ENCODE measurements around the gene TUBA1C. TPM values are rescaled to one million over a fixed set of nuclear protein-coding genes. Genes with fewer than 3 reads are reported as not detected.

Gene TUBA1C
- total RNA-seq, 4 donors from 2014 or later: 53.9 to 130 (median 72.5) TPM

DNA sequence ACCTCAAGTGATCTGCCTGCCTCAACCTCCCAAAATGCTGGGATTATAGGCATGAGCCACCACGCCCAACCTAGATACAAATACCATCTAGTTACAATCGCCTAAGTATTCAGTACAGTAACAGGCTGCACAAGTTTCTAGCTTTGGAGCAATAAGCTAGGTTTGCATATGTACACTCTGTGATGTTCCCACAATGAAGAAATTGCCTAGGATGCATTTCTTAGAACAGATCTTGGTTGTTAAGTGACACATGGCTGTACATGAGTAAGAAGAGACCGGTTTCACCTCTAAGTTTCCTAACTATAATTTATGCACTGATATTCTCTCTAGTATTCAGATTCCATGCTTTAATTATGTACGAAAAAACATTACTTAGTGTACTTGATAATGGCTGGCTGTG, 5.4 kb upstream of the TUBA1C start:
- Histone ChIP-seq H3K4me3 (no peak overlapping the region), H3K36me3 (no peaks in the 10 kb centered on the region), H3K27ac (no peak overlapping the region), H3K4me1 (no peaks in the 10 kb centered on the region), H3K27me3 (peaks cover 0 to 5% (median 0%) of the 10 kb centered on the region in 3 donors), H3K9me3 (no peaks in the 10 kb centered on the region)
- in situ Hi-C loops (cut with MboI; ENCODE audit: low sequenced_read_pairs in 4 of 4): no loop called here
- no peak for DNase-seq
- no peak for ATAC-seq
- TF ChIP-seq CTCF (IDR thresholded peaks at IDR 0.05 in 4 of 5, conservative IDR thresholded peaks at IDR 0.05 in 1 of 5) (no peak), POLR2A (IDR thresholded peaks at IDR 0.05) (no peak)
- intact Hi-C loops (cut with DNase I; ENCODE audit: low total_unique reads): no loop called here

DNA sequence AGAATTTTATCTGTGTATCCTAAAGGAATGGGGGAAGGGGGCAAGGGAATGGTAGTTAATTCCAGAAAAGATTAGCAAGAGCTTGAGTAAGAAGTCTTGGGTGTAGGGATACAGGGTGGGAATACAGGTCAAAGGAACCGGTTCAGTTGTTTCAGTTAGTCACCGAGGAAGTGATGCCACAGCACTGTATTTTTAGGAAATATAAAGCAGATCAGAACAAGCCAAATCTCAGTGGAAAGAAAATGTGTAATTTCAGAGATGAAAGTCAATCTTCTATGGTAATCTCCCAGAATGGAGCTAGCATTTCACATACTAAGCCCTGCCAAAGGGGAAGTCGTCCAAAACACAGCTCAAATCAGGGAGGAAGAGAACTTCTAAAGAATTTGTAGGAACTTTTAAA, 4.7 kb upstream of the TUBA1C start:
- H3K4me3 ChIP-seq: no peak overlapping the region
- no peak for ATAC-seq
- intact Hi-C loops (cut with DNase I; ENCODE audit: low total_unique reads): no loop called here
- peaks cover 0 to 9% (median 0%) of the 10 kb centered on the region in 3 donors for H3K27me3 ChIP-seq
- no peak for DNase-seq
- in situ Hi-C loops (cut with MboI; ENCODE audit: low sequenced_read_pairs in 4 of 4): no loop called here
- TF ChIP-seq POLR2A (IDR thresholded peaks at IDR 0.05): no peak
- no peak for TF ChIP-seq CTCF (IDR thresholded peaks at IDR 0.05 in 4 of 5, conservative IDR thresholded peaks at IDR 0.05 in 1 of 5)
- no peak overlapping the region for H3K27ac ChIP-seq
- no peaks in the 10 kb centered on the region for H3K9me3 ChIP-seq
- H3K36me3 ChIP-seq: no peaks in the 10 kb centered on the region
- no peaks in the 10 kb centered on the region for H3K4me1 ChIP-seq

DNA sequence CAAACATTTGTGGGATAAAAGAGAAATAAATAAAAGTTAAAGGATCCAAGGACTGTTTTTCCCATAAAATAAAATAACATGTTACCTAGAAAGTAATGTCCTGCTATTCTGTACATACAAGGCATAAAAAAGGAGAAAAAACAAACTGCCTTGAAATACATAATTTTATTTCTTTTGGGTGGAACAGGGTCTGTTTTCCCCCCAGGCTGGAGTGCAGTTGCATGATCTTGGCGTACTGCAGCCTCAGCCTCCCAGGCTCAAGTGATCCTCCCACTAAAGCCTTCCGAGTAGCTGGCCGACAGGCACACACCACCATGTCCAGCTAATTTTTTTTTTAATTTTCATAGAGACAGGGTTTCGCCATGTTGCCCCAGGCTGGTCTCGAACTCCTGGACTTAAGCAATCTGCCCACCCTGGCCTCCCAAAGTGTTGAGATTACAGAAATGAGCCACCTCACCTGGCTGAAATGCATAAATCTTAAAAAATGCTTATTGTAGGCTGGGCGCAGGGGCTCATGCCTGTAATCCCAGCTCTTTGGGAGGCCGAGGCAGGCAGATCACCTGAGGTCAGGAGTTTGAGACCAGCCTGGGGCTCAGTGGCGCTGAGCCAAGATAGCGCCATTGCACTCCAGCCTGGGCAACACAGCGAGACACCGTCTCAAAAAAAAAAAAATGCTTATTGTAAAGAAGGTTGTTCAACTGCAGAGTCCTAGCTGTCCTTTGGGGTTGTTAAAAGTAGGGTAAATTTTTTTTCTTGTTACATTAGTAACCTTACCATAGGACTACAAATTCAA, 4.1 kb upstream of the TUBA1C start:
- intact Hi-C loops (cut with DNase I; ENCODE audit: low total_unique reads): no loop called here
- TF ChIP-seq POLR2A (IDR thresholded peaks at IDR 0.05) (no peak), CTCF (IDR thresholded peaks at IDR 0.05 in 4 of 5, conservative IDR thresholded peaks at IDR 0.05 in 1 of 5) (no peak)
- ATAC-seq: no peak
- Histone ChIP-seq H3K4me3 (no peak overlapping the region), H3K27me3 (peaks cover 0 to 13% (median 0%) of the 10 kb centered on the region in 3 donors), H3K27ac (no peak overlapping the region), H3K4me1 (no peaks in the 10 kb centered on the region), H3K9me3 (no peaks in the 10 kb centered on the region), H3K36me3 (no peaks in the 10 kb centered on the region)
- no peak for DNase-seq
- in situ Hi-C loops (cut with MboI; ENCODE audit: low sequenced_read_pairs in 4 of 4): no loop called here

DNA sequence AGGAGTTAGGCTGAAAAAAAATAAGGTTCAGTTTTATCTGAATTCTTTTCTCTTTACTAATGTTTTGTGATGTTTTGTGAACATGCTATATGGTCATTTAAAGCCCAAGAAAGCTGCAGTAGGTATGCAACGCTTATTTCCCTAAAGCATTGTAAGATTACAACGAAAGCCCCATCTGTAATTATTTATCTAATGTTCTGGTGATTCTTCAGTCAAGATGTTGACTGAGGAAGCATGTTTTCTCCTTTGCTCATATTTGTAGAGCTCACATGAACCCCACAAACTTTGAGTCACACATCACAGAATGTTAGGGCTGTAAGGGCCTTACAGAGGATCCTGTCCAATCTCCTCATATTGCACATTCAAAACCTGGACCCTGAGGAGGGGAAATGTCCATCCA, 3.2 kb upstream of the TUBA1C start:
- Histone ChIP-seq H3K36me3 (no peaks in the 10 kb centered on the region), H3K27ac (no peak overlapping the region), H3K4me3 (no peak overlapping the region), H3K27me3 (peaks cover 0 to 13% (median 0%) of the 10 kb centered on the region in 3 donors), H3K9me3 (no peaks in the 10 kb centered on the region), H3K4me1 (no peaks in the 10 kb centered on the region)
- no peak for TF ChIP-seq CTCF (IDR thresholded peaks at IDR 0.05 in 4 of 5, conservative IDR thresholded peaks at IDR 0.05 in 1 of 5)
- no peak for TF ChIP-seq POLR2A (IDR thresholded peaks at IDR 0.05)
- ATAC-seq: no peak
- in situ Hi-C loops (cut with MboI; ENCODE audit: low sequenced_read_pairs in 4 of 4) (no loop called here), intact Hi-C loops (cut with DNase I; ENCODE audit: low total_unique reads) (no loop called here)
- DNase-seq: no peak

Measured in gastrocnemius medialis (tissue), 4 donors.